HG02840 (cell line): ENCODE results near the gene SMIM1.

Source experiments
- ATAC-seq: cut with Tn5 transposase; IDR thresholded peaks from one replicate; pipeline ENCODE4 v1.9.1; 2021; ENCODE audit warnings: mild to moderate bottlenecking, moderate library complexity, moderate number of reproducible peaks; ENCODE audit not compliant: unreplicated experiment, low FRiP score

The SMIM1 gene

GRCh38 chr1:3753656-3754454 lies 18.7 kb upstream of the SMIM1 start:
- no peak for ATAC-seq

DNA sequence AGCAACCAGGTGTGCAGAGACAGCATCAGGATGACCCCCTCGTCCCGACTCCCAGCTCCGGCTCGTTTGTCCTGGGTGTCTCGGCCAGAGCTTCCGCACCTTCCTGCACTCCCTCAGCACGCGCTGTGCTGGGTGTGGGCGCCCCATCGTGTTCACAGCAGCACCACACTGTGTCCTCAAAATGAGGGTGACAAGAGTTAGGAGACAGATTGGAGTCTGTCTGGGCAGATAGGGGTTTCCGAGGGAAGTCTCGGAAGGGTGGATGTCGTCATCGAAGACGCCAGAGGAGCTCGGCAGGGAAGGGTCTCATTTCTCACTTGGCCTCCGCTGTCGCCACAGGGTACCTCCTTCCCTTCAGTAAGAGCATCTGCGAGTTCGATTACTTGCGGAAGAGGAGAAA lies 16.2 kb upstream of the SMIM1 start:
- ATAC-seq = no peak

DNA sequence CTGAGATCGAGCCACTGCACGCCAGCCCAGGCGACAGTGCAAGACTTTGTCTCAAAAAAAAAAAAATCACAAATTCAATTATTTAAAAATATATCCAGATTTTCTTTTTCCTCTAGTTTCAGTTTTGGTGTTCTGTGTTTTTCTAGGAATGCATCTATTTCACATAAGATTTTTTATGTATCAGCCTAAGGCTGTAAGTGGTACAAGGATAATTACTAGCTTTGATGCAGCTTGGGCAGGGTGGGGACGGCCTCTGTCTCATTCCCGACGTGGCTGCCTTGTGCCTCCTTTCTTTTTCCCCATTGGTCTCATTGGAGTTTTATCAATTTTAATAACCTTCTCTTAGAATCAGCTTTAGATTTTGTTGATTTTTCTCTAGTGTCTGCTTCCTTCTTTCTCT lies 13.4 kb upstream of the SMIM1 start:
- no peak for ATAC-seq

DNA sequence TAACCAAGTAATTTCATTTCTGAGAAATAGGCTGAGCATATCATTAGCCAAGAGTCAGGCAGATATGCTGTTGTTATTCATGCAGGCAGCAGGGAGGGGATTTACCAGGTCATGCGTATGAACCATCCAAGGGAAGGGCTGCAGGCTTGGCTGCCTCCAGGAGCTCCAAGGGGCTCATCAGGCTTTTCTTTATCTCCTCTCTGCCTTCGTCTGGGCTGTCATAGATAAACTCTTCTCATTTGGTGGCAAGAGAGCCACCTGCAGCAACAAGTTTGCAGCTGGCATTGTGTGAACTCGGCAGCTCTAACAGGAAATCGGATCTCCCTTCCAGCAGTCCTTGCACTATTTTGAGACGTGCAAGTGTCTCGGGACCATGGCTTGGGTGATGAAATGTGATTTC lies 12.8 kb upstream of the SMIM1 start:
- ATAC-seq = no peak

GRCh38 chr1:3761296-3762010 lies 11.1 kb upstream of the SMIM1 start:
- ATAC-seq = no peak

GRCh38 chr1:3762151-3762872 lies 10.2 kb upstream of the SMIM1 start:
- no peak for ATAC-seq

GRCh38 chr1:3762873-3763228 lies 9.7 kb upstream of the SMIM1 start:
- ATAC-seq = no peak

GRCh38 chr1:3763351-3764125 lies 9.0 kb upstream of the SMIM1 start:
- ATAC-seq = no peak

DNA sequence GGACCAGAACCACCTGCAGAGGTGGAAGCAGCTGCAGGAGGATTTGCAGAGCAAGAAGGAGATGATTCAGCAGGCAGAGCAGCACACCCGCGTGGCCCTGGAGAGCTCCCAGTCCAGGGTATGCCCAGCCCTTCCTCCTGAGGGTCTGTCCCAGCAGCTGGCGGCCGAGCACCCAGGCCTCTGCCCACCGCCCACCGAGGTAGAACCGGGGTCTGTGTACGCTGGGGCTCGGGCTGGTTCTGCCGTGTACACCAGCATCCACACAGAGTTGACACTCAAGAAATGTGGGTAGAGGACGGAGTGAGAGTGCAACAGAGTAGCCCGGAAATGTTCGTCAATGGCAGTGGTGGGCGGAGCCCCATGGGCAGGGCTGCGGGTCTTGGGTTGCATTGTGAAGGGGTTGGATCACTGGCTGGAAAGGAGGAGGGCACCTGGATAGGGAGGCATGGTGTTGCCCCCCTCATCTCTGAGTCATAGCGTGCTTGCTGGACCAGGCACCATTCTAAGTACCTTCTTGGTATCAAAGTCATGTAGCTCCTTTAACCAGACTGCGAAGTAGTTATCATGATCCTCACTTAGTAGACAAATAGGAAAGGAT lies 5.1 kb upstream of the SMIM1 start:
- ATAC-seq = no peak

DNA sequence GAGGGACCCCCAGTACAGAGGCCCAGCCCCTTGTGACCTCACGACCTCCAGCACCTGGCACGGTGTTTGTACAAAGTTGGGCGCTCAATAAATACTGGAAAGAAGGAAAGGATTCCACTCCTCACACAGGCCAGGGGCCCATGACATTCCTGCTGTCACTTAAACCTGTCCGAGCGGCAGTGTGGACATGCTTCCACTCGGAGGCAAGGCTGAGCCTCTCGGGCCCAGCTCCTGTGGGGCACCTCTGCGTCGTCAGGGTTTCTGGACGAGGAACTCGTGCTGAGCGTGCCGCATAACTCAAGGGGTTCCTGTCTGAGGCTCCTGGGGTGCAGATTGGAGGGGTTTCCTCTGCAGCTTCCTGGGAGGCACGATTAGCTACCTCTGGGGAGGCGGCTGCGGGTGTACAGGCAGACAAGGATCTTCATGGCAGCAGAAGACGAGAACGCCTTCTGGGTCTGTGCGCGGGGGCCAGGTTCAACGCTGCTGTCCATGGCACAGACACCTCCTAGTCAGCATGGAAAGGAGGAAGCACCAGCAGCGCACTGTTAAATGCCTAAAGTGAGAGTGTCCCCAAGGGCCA lies 3.6 kb upstream of the SMIM1 start:
- no peak for ATAC-seq

DNA sequence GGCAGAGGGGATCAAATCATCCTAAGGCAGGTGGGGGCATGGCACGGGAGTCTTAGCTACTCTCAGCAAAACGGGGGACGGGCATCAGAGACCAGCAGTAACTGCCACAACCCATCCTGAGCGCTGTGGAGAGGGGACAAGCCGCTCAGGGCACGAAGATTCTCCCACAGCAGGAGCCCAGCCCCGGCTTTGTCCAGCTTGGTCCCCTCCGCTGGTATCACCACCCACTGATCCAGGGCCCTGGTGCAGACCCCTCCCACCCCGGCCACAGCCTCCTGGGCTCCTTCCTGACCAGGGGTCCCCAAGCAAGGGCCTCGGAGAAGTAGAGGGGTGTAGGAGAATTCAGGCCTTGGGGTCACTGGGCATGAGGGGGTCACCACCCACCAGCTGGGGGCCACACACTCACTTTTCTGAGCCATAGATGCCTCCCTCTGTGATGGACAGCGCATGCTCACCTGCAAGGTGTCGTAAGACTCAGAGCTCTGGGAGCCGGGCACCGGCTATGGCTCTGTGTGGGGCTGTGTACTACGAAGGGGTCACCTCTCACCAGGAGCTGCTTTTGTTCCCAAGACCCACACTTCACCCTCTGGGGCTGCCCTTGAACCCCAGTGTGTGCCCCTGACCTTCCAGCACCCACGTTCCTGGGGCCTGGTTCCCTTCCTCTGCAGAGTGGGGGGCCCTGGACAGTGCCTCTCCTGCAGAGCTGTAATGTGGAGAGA lies 2.3 kb upstream of the SMIM1 start:
- ATAC-seq = no peak

DNA sequence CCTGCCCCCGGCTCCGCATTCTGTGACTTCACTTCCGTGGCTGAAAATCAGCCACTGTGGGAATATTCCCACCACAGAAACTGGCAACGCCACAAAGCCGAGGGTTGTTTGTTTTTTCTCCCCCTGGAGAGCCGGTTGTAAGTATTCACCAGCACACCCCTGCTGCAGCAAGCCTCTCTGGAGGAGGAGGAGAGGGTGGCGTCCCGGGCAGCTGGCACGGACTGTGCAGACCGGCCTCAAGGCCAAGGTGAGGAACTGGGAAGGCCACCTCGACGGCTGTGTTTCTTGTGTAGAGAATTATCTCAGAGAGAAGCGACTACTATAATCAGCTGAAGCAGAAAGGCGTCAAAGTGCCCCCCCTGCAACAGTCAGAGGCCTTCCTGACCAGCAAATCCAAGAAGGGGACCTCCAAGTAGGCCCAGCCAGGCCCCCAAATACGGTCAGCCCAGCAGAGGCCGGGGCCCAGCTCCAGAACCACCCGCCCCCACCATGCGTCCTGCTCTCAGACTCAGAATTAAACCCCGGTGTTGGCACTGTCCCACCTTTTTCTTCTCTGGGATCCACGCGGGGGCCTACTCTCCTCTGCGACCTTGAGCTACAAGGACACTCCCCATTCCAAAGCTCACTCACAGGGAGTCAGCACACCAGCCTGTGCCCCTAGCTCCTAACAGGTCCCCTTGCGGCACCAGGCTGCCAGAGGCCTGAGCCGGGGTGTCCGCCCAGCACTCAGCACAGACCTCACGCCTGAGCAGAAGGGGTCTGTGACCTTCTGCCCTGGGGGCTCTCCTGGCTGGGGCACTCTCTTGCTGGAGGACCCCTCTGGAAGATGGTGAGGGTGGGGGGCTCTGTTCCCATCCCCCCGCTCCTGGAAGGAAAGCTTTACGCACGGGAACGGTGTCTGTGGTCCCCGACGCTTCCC lies 1.2 kb upstream of the SMIM1 start:
- ATAC-seq = no peak

- ATAC-seq = no peak
Observed at GRCh38 chr1:3772027-3772714, 378 bp upstream of the SMIM1 start.

DNA sequence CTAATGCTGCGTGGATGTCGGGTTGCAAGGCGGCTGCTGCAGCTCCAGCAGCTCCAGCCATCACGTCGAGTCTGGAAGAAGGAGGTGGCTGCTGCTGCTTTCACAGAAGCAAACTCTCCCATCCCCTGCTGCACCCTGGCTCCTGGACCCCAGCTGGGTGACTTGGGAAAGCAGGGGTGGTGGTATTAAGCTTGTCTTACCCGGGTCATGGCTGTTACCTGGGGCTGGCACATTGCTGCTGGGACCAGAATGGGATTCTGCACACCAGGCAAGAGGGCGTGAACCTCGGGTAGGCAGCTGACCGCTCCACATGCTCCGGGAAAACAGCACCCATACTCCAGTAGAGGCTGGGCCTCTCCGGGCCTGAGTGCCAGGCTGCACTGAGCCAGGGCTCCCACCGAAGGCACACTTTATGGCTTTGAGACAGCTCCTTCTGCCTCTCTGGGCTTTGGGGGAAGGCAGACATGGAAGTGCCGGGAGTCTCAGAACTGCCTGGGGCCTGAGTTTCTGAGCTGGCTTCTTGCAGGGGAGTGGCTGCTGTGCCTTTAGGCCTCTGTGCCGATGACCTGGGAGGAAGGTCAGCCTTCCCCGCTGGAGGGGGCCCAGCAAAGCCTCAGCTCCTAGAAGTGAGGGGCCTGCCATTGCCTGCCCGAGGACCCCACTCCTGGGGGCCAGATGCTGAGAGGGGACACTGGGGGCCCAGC lies 1.2 kb downstream of the SMIM1 start:
- ATAC-seq = no peak

DNA sequence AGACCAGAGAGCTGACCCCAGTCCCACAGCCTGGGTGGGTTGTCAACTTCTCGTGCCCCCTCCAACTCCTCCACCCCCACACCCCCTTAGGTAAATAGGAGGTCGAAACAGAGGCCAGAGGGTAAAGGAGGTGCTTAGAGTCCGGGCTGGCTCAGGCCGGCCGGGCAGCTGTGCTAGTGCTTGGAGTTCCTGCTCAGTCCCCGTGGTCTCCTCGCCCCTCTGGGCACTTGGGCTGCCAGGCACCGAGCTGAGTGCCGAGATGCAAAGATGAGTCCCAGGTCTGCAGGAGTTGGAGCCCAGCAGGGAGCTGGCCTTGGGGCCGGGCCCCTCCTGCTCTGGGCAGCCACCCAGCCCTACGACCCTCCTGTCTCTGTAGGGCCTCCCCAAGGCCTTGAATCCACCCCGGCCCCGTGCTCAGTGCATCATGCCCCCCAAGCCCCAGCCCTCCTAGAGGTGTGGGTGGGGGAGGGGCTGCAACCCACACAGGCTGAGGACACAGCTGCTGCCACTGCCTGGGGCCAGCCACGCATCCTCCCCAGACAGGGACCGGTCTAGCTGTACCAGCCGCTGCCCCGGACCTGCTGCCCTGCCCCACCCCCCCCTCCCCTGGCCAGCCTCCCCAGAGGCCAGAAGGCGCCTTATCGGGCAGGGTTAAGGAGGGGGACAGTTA lies 1.9 kb downstream of the SMIM1 start:
- ATAC-seq = no peak

GRCh38 chr1:3774946-3775489 lies 2.5 kb downstream of the SMIM1 start:
- ATAC-seq = no peak
